Nucleus accumbens (tissue), 56 donors: Measurements from ENCODE around the gene RBM39.
"Not testable (repeated sequence)": the region's sequence is repeated elsewhere in the genome, so short reads cannot be mapped to it uniquely, and the experiment has no call there.

Experiments used
- DNase-seq, 56 donors: peaks; one replicate each; lab custom pipeline; 2025; lab: John Stamatoyannopoulos, UW

The RBM39 gene

GRCh38 chr20:35741892-35742740, at the start of gene RBM39:
Gene RBM39 (minus strand): TSS chr20:35742260. CDS start chr20:35740874, 1,386 bp downstream.
- peak; percentile 84 to 100 (median 99) for DNase-seq

GRCh38 chr20:35791821-35792220, 49.8 kb upstream of the RBM39 start:
- DNase-seq = no peak

GRCh38 chr20:35791097-35791496, 49.0 kb upstream of the RBM39 start:
- DNase-seq = no peak

GRCh38 chr20:35788796-35789195, 46.7 kb upstream of the RBM39 start:
- DNase-seq = no peak

- not testable (repeated sequence) for DNase-seq
These were observed 43.5 kb upstream of the RBM39 start for GRCh38 chr20:35785541-35785940.

GRCh38 chr20:35783811-35784210, 41.8 kb upstream of the RBM39 start:
- not testable (repeated sequence) for DNase-seq

- DNase-seq = peak in 12 of 56 donors; percentile 2 to 37 (median 12)
These were observed 34.5 kb upstream of the RBM39 start for GRCh38 chr20:35776513-35777101.

- no peak for DNase-seq
These were observed 32.3 kb upstream of the RBM39 start for GRCh38 chr20:35774391-35774790.

- DNase-seq = peak in 14 of 56 donors; percentile 1 to 20 (median 3)
These were observed 31.2 kb upstream of the RBM39 start for GRCh38 chr20:35773154-35773751.

GRCh38 chr20:35772563-35773058, 30.6 kb upstream of the RBM39 start:
- DNase-seq = no peak

- peak; percentile 85 to 100 (median 98) for DNase-seq
These were observed 29.9 kb upstream of the RBM39 start, which contains the start of gene PHF20 for GRCh38 chr20:35771689-35772562. Gene PHF20 (plus strand): TSS chr20:35772015. CDS start chr20:35801523, 29,508 bp downstream.

GRCh38 chr20:35771367-35771688, 29.3 kb upstream of the RBM39 start:
- DNase-seq = peak in 1 of 56 donors; percentile 15

- DNase-seq = peak in 54 of 56 donors; percentile 7 to 92 (median 58)
These were observed 26.9 kb upstream of the RBM39 start for GRCh38 chr20:35768731-35769664.

GRCh38 chr20:35767683-35768481, 25.8 kb upstream of the RBM39 start:
- peak in 39 of 56 donors; percentile 1 to 60 (median 21) for DNase-seq

- DNase-seq = no peak
These were observed 24.8 kb upstream of the RBM39 start for GRCh38 chr20:35766843-35767242.

GRCh38 chr20:35764936-35765335, 22.9 kb upstream of the RBM39 start:
- DNase-seq = not testable (repeated sequence)

GRCh38 chr20:35762461-35762860, 20.4 kb upstream of the RBM39 start:
- no peak for DNase-seq

- not testable (repeated sequence) for DNase-seq
These were observed 19.5 kb upstream of the RBM39 start for GRCh38 chr20:35761548-35761947.
